ENCODE results near the gene KLK10. TPM values are rescaled to one million over a fixed set of nuclear protein-coding genes. Genes with fewer than 3 reads are reported as not detected.

The KLK10 gene
- total and polyA plus RNA-seq, 2 donors (not counting 3 experiments of a cell fraction or from before 2014, with no cell fraction given), result not detected

- POLR2A ChIA-PET, result no interaction called here
- H3K9me3 ChIP-seq (replicated peaks; ENCODE audit: control insufficient read depth, insufficient read depth, low read length), result no peaks in the 10 kb centered on the region
- DNase-seq (ENCODE audit: low read depth, low spot score) (no peak), FAIRE-seq (no peak)
- no peak overlapping the region for H3K27ac ChIP-seq (ENCODE audit: insufficient read depth, low read depth, low read length)
- H4K20me1 ChIP-seq (replicated peaks; ENCODE audit: control insufficient read depth, extremely low read depth, insufficient read depth, low read length), result no peaks in the 10 kb centered on the region
- no peaks in the 10 kb centered on the region for H3K36me3 ChIP-seq (ENCODE audit: control insufficient read depth in 2 of 2, extremely low read depth in 1 of 2, insufficient read depth in 2 of 2, low read length in 2 of 2)
- dilution Hi-C loops (cut with MboI; ENCODE audit: extremely low pct_ligation_motif_present, low sequenced_read_pairs) (no loop called here), intact Hi-C loops (cut with micrococcal nuclease) (no loop called here)
- H3K9ac ChIP-seq (replicated peaks; ENCODE audit: extremely low read depth, insufficient read depth, low read length), result no peak overlapping the region
- no peak overlapping the region for H3K4me3 ChIP-seq (replicated peaks in 1 of 3; ENCODE audit: insufficient read depth in 1 of 3, low read depth in 1 of 3, low read length in 3 of 3)
- TF ChIP-seq EZH2 (IDR thresholded peaks at IDR 0.05; ENCODE audit: borderline replicate concordance, low read depth, low read length, severe bottlenecking) (no peak), POLR2A (IDR thresholded peaks at IDR 0.05; ENCODE audit: low read depth, low read length) (no peak), FOS (IDR thresholded peaks at IDR 0.05; ENCODE audit: borderline replicate concordance, insufficient read depth, low read length) (no peak), JUN (IDR thresholded peaks at IDR 0.05; ENCODE audit: borderline replicate concordance, insufficient read depth, insufficient read length, low read depth) (no peak), MAX (IDR thresholded peaks at IDR 0.05; ENCODE audit: insufficient read depth, insufficient read length) (no peak)
- H3K4me2 ChIP-seq (ENCODE audit: insufficient read depth, low read length), result no peak overlapping the region
- no peaks in the 10 kb centered on the region for H3K79me2 ChIP-seq (ENCODE audit: control insufficient read depth, insufficient read depth, low read length)
- H3K4me1 ChIP-seq (ENCODE audit: control insufficient read depth, extremely low read depth, insufficient read depth, low read length), result no peaks in the 10 kb centered on the region
- CTCF ChIA-PET, result interaction anchor here (0.9 kb wide), 1 partner anchor 9 kb away, joined by 3 read pairs; no protein-coding TSS in a partner anchor
- no peaks in the 10 kb centered on the region for H3K27me3 ChIP-seq (ENCODE audit: control insufficient read depth in 2 of 2, insufficient read depth in 2 of 2, low read length in 2 of 2)
- BruUV-seq (replicated peaks), result no TSS peak
- no peaks in the 10 kb centered on the region for H3K9me1 ChIP-seq (replicated peaks; ENCODE audit: control insufficient read depth, extremely low read depth, insufficient read depth, low read length)
- no peak overlapping the region for H2AFZ ChIP-seq (ENCODE audit: low read depth, low read length)
Measured at GRCh38 chr19:51029718-51030117, 10.2 kb upstream of the KLK10 start.

- dilution Hi-C loops (cut with MboI; ENCODE audit: extremely low pct_ligation_motif_present, low sequenced_read_pairs), result no loop called here
- FAIRE-seq (no peak), DNase-seq (ENCODE audit: low read depth, low spot score) (no peak)
- H3K9ac ChIP-seq (replicated peaks; ENCODE audit: extremely low read depth, insufficient read depth, low read length), result no peak overlapping the region
- no peaks in the 10 kb centered on the region for H4K20me1 ChIP-seq (replicated peaks; ENCODE audit: control insufficient read depth, extremely low read depth, insufficient read depth, low read length)
- H3K27ac ChIP-seq (ENCODE audit: insufficient read depth, low read depth, low read length), result no peak overlapping the region
- H2AFZ ChIP-seq (ENCODE audit: low read depth, low read length), result no peak overlapping the region
- no peaks in the 10 kb centered on the region for H3K4me1 ChIP-seq (ENCODE audit: control insufficient read depth, extremely low read depth, insufficient read depth, low read length)
- ChIA-PET POLR2A (no interaction called here), CTCF (interaction anchor here (2.3 kb wide), 1 partner anchor 11 kb away, joined by 11 read pairs; no protein-coding TSS in a partner anchor)
- H3K9me3 ChIP-seq (replicated peaks; ENCODE audit: control insufficient read depth, insufficient read depth, low read length), result no peaks in the 10 kb centered on the region
- H3K36me3 ChIP-seq (ENCODE audit: control insufficient read depth in 2 of 2, extremely low read depth in 1 of 2, insufficient read depth in 2 of 2, low read length in 2 of 2), result no peaks in the 10 kb centered on the region
- no peaks in the 10 kb centered on the region for H3K9me1 ChIP-seq (replicated peaks; ENCODE audit: control insufficient read depth, extremely low read depth, insufficient read depth, low read length)
- H3K4me3 ChIP-seq (replicated peaks in 1 of 3; ENCODE audit: insufficient read depth in 1 of 3, low read depth in 1 of 3, low read length in 3 of 3), result no peak overlapping the region
- intact Hi-C loops (cut with micrococcal nuclease), result no loop called here
- BruUV-seq (replicated peaks), result no TSS peak
- H3K4me2 ChIP-seq (ENCODE audit: insufficient read depth, low read length), result no peak overlapping the region
- TF ChIP-seq EZH2 (IDR thresholded peaks at IDR 0.05; ENCODE audit: borderline replicate concordance, low read depth, low read length, severe bottlenecking) (no peak), MYC (IDR thresholded peaks at IDR 0.05; ENCODE audit: low read depth, low read length) (no peak), FOS (IDR thresholded peaks at IDR 0.05; ENCODE audit: borderline replicate concordance, insufficient read depth, low read length) (no peak), POLR2A (IDR thresholded peaks at IDR 0.05; ENCODE audit: low read depth, low read length) (no peak), JUN (IDR thresholded peaks at IDR 0.05; ENCODE audit: borderline replicate concordance, insufficient read depth, insufficient read length, low read depth) (no peak), MAX (IDR thresholded peaks at IDR 0.05; ENCODE audit: insufficient read depth, insufficient read length) (no peak), POLR2AphosphoS5 (IDR thresholded peaks at IDR 0.05; ENCODE audit: insufficient read depth, low read depth, low read length) (no peak), GATA2 (IDR thresholded peaks at IDR 0.05; ENCODE audit: insufficient read depth, insufficient read length, low read depth, low read length) (no peak), CTCF (IDR thresholded peaks at IDR 0.05; ENCODE audit: extremely low read depth in 1 of 2, insufficient read depth in 1 of 2, low read depth in 1 of 2, low read length in 2 of 2) (no peak)
- H3K79me2 ChIP-seq (ENCODE audit: control insufficient read depth, insufficient read depth, low read length), result no peaks in the 10 kb centered on the region
- no peaks in the 10 kb centered on the region for H3K27me3 ChIP-seq (ENCODE audit: control insufficient read depth in 2 of 2, insufficient read depth in 2 of 2, low read length in 2 of 2)
Measured at GRCh38 chr19:51027873-51028272, 8.4 kb upstream of the KLK10 start.

Measured in endothelial cell of umbilical vein (primary cell).